HK-2 (cell line): ENCODE results near the gene PFAS.
"Not testable (repeated sequence)": the region's sequence is repeated elsewhere in the genome, so short reads cannot be mapped to it uniquely, and the experiment has no call there.

Experiments used
- DNase-seq: peaks from one replicate; pipeline ENCODE4 v3.0.0-alpha.2; 2018; ENCODE audit not compliant: unreplicated experiment

PFAS gene

DNA sequence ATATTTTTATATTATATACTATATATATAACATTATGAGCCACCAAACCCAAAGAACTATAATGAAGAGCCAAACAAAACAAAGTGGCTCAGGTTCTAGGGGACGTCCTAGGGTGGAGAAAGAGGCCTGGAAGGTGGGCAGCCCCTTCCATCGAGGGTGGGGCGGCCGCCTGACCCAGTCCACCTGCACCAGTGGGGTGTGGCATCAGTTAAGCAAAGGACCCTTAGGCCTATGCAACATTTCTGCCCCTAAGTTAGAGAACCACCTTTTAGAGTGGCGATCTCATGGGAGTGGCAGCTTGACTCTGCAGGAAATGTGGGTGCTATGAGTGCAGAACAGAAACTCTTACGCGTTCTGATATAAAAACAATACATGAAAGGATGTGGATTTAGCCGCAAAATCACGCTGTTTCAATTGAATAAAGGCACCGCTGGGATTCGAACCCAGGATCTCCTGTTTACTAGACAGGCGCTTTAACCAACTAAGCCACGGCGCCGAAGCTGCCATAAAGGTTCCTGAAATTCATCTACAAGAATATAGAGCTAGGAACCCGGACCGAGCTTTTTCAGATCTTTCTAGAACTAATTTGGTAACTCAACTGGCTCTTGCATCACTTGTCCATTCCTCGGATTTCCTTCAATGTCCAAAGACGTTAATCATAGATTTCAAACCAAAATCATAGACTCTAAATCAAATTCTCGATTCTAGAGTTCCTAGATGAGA lies 23.1 kb upstream of the PFAS start:
- DNase-seq, result no peak

GRCh38 chr17:8226536-8227237 lies 22.4 kb upstream of the PFAS start:
- no peak for DNase-seq

DNA sequence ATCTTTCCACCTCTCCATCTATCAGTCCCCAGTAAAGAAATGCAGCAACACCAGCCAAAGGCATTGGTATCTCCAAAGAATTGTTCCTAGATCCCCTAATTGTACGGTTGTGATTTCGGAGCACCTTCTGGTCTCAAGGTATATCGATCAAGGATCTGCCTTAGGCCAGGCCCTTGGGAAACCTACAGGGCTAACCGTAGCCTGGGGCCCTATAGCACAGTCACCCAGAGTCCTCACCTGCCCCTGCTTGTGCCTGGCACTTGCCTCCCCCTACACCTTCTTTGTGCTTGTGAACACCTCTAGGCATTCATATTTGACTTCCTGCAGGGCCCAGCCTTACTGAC lies 21.9 kb upstream of the PFAS start:
- DNase-seq, result no peak

- DNase-seq, result no peak
These were observed 17.4 kb upstream of the PFAS start for GRCh38 chr17:8231701-8232100.

GRCh38 chr17:8234361-8235270 lies 14.5 kb upstream of the PFAS start:
- DNase-seq, result no peak

GRCh38 chr17:8235676-8236075 lies 13.4 kb upstream of the PFAS start:
- no peak for DNase-seq

DNA sequence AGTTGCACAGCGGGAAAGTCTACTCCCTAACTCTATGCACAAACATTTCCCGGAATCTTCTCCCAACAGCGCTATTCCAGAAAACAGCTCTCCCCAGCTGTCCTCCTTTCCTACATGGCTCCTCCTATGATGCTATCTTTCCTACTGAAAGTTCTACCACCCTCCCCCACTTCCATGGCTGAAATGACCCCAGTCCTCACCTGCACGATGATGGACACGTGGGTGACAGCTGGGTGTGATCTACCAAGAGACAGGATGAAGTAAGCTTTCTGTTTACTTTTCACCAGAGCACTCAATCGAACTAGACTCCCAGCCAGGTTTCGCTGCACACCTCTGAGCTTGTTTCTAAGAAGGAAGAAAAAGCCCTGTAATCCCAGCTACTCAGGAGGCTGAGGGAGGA lies 11.9 kb upstream of the PFAS start:
- no peak for DNase-seq

DNA sequence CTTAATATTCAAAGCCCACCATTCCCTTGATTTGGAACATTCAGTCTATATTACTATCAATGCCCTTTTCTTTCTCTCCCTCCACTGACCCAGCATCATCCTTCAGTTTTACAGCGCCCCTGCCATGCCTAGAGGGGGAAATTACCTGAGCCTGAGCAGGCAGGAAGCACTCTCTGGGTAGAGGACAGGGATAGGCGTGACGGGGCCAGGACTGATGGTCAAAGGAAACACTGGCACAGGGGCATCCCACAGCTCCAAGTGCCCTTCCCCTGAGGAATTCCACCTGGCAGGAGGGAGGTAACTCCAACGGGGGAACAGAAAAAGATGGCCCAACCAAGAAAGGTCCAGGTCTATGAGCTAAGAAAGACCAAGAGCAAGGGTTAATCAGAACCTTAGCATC lies 11.2 kb upstream of the PFAS start:
- no peak for DNase-seq

GRCh38 chr17:8243827-8244226 lies 5.3 kb upstream of the PFAS start:
- DNase-seq, result no peak

- DNase-seq, result no peak
These were observed 4.3 kb upstream of the PFAS start for GRCh38 chr17:8244768-8245167.

DNA sequence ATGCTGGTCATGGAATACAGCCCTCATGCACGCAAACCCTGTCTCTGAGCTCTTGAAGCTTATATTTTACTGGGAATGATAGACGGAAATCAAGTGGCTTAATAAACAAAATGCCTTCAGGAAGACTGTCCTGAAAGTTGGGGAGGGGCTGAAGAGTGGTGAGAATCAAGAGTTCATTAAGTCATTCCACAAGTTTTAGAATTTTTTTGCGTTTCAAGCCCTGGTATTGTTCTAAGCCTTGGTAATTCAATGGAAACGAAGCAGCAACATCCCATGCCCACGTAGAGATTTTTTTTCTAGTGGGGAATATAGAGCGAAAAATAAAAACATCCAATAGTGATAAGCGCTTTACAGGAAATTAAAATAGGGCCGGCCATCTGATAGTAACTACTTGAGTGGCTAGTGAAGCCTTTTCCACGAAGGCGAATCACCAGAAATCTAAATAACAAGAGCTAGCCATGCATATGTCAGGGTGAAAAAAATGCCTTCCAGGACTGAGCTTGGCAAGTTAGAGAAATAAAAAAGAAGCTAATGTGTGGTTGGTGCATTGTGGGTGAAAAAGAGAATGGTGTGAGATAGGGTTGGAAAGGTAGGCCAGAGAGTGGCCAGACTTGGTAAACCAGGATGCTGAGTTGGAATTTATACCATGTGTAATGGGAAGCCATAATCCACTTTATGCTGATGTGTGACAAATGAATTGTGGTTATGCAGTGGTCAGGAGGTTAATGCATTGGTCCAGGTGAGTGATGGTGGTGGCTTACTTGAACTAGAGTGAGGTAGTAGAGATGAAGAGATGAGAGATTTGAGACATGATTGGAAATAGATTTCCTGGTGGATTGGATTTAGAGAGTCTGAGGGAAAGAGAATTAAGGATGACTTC lies 772 bp downstream of the PFAS start:
- no peak for DNase-seq

GRCh38 chr17:8251411-8251810 lies 2.3 kb downstream of the PFAS start:
- DNase-seq, result not testable (repeated sequence)

DNA sequence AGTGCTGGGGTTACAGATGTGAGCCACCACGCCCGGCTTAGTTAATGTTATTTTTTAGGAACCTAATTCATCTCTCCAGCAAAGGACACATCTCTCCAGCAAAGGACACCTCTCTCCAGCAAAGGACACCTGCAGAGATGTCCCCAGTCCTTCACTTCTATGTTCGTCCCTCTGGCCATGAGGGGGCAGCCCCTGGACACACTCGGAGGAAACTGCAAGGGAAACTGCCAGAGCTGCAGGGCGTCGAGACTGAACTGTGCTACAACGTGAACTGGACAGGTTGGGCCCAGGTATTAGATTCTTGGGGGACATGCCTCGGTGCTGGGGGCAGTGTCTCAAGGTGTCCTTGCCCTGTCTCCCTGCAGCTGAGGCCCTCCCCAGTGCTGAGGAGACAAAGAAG lies 4.7 kb downstream of the PFAS start:
- DNase-seq, result no peak

DNA sequence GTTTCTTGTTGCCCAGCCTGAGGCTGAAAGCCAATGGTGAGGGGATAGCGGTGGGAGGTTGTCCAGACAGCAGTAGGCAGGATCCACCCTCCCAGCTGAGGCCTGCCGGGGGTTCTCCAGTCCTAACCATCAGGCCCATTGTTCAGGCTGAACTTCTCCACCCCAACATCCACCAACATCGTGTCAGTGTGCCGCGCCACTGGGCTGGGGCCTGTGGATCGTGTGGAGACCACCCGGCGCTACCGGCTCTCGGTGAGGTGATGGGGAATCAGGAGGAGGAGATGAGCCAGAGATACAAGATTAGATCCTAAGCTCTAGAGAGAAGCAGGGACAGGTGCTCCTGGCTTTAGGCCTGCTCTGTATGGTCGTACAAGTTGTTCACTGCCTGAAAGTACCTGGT lies 5.8 kb downstream of the PFAS start:
- no peak for DNase-seq

- DNase-seq, result no peak
These were observed 6.4 kb downstream of the PFAS start for GRCh38 chr17:8255499-8255898.

- DNase-seq, result no peak
These were observed 7.2 kb downstream of the PFAS start for GRCh38 chr17:8256291-8256690.

GRCh38 chr17:8256691-8257090 lies 7.6 kb downstream of the PFAS start:
- DNase-seq, result no peak

DNA sequence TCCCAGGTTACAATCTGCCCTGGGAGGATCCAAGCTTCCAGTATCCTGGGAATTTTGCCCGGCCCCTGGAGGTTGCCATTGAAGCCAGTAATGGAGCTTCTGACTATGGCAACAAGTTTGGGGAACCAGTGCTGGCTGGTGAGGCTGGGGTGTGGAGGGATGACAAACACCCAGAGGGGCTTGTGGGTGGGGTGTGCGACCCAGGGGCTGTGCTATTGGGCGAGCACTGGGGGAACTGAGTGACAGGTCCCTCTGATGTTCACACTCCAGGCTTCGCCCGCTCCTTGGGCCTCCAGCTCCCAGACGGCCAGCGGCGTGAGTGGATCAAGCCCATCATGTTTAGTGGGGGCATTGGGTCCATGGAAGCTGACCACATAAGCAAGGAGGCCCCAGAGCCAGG lies 8.7 kb downstream of the PFAS start:
- DNase-seq, result no peak

DNA sequence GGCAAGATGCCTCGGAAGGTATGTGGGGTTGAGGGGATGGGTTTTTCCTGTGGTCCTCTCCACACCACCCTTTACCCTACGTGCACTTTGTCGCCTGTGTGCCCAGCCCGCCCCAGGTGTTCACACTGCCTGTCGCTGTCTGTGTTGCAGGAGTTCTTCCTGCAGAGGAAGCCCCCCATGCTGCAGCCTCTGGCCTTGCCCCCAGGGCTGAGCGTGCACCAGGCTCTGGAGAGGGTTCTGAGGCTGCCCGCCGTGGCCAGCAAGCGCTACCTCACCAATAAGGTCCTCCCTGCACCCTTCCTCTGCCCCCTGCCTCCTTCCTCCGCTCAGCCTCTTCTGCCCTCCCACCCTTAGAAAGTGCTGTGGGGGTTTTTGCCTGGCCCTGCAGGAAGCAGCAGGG lies 15.2 kb downstream of the PFAS start:
- DNase-seq, result no peak

DNA sequence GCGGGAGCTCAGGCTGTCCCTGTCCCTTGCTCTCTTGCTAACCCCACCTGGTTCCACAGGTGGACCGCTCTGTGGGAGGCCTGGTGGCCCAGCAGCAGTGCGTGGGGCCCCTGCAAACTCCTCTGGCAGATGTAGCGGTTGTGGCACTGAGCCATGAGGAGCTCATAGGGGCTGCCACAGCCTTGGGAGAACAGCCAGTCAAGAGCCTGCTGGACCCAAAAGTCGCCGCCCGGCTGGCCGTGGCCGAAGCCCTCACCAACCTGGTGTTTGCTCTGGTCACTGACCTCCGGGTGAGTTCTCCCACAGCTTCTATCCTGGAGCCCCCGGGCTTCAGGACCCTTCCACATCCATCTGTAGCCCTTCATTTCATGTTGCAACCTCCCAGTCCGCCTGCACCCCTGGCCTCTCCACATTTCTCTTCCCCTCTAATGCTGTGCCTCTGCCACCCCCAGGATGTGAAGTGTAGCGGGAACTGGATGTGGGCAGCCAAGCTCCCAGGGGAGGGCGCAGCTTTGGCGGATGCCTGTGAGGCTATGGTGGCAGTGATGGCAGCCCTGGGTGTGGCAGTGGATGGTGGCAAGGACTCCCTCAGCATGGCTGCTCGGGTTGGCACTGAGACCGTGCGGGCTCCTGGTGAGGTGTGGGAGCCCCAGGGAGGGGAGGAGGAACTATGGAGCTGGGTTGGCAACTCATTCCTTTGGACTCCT lies 15.9 kb downstream of the PFAS start:
- no peak for DNase-seq
